Measurements from ENCODE around the gene PNMA1.

Gene PNMA1

GRCh38 chr14:73757381-73757780 lies 43.2 kb upstream of the PNMA1 start:
- Histone ChIP-seq H3K36me3 (ENCODE audit: control insufficient read depth, low read depth, low read length) (no peaks in the 10 kb centered on the region), H3K27ac (ENCODE audit: low read length) (no peak overlapping the region), H3K9me3 (ENCODE audit: control insufficient read depth, low read depth, low read length) (no peaks in the 10 kb centered on the region), H3K9ac (ENCODE audit: low read length) (no peak overlapping the region), H3K27me3 (ENCODE audit: control insufficient read depth, insufficient read depth, low read length) (peaks cover 26% of the 10 kb centered on the region), H3K4me3 (ENCODE audit: low read length) (no peak overlapping the region), H3K4me1 (ENCODE audit: control insufficient read depth, low read depth, low read length) (peaks cover 23% of the 10 kb centered on the region)

GRCh38 chr14:73755434-73756014 lies 41.3 kb upstream of the PNMA1 start:
- Histone ChIP-seq H3K9ac (ENCODE audit: low read length) (no peak overlapping the region), H3K4me3 (ENCODE audit: low read length) (no peak overlapping the region), H3K27ac (ENCODE audit: low read length) (no peak overlapping the region)

GRCh38 chr14:73754911-73755360 lies 40.8 kb upstream of the PNMA1 start:
- Histone ChIP-seq H3K36me3 (ENCODE audit: control insufficient read depth, low read depth, low read length) (no peaks in the 10 kb centered on the region), H3K4me1 (ENCODE audit: control insufficient read depth, low read depth, low read length) (peaks cover 2% of the 10 kb centered on the region), H3K9me3 (ENCODE audit: control insufficient read depth, low read depth, low read length) (no peaks in the 10 kb centered on the region), H3K9ac (ENCODE audit: low read length) (no peak overlapping the region), H3K27ac (ENCODE audit: low read length) (no peak overlapping the region), H3K4me3 (ENCODE audit: low read length) (no peak overlapping the region), H3K27me3 (ENCODE audit: control insufficient read depth, insufficient read depth, low read length) (peaks cover 13% of the 10 kb centered on the region)

More at GRCh38 chr14:73755434-73756014, 41.3 kb upstream of the PNMA1 start:
- H3K36me3 ChIP-seq (ENCODE audit: control insufficient read depth, low read depth, low read length), result no peaks in the 10 kb centered on the region
- peaks cover 14% of the 10 kb centered on the region for H3K27me3 ChIP-seq (ENCODE audit: control insufficient read depth, insufficient read depth, low read length)
- peaks cover 5% of the 10 kb centered on the region for H3K4me1 ChIP-seq (ENCODE audit: control insufficient read depth, low read depth, low read length)
- H3K9me3 ChIP-seq (ENCODE audit: control insufficient read depth, low read depth, low read length), result no peaks in the 10 kb centered on the region

- Histone ChIP-seq H3K36me3 (ENCODE audit: control insufficient read depth, low read depth, low read length) (no peaks in the 10 kb centered on the region), H3K27me3 (ENCODE audit: control insufficient read depth, insufficient read depth, low read length) (peaks cover 12% of the 10 kb centered on the region), H3K9ac (ENCODE audit: low read length) (no peak overlapping the region), H3K9me3 (ENCODE audit: control insufficient read depth, low read depth, low read length) (no peaks in the 10 kb centered on the region), H3K27ac (ENCODE audit: low read length) (no peak overlapping the region), H3K4me3 (ENCODE audit: low read length) (no peak overlapping the region), H3K4me1 (ENCODE audit: control insufficient read depth, low read depth, low read length) (peaks cover 2% of the 10 kb centered on the region)
These were observed 40.0 kb upstream of the PNMA1 start for GRCh38 chr14:73753887-73754795.

- Histone ChIP-seq H3K9ac (ENCODE audit: low read length) (no peak overlapping the region), H3K9me3 (ENCODE audit: control insufficient read depth, low read depth, low read length) (no peaks in the 10 kb centered on the region), H3K27ac (ENCODE audit: low read length) (no peak overlapping the region), H3K27me3 (ENCODE audit: control insufficient read depth, insufficient read depth, low read length) (peaks cover 4% of the 10 kb centered on the region), H3K4me1 (ENCODE audit: control insufficient read depth, low read depth, low read length) (peaks cover 2% of the 10 kb centered on the region), H3K4me3 (ENCODE audit: low read length) (no peak overlapping the region), H3K36me3 (ENCODE audit: control insufficient read depth, low read depth, low read length) (no peaks in the 10 kb centered on the region)
These were observed 39.1 kb upstream of the PNMA1 start for GRCh38 chr14:73753124-73753886.

GRCh38 chr14:73752297-73752992 lies 38.3 kb upstream of the PNMA1 start:
- no peak overlapping the region for H3K9ac ChIP-seq (ENCODE audit: low read length)
- H3K9me3 ChIP-seq (ENCODE audit: control insufficient read depth, low read depth, low read length), result no peaks in the 10 kb centered on the region
- H3K4me3 ChIP-seq (ENCODE audit: low read length), result no peak overlapping the region
- no peak overlapping the region for H3K27ac ChIP-seq (ENCODE audit: low read length)
- H3K27me3 ChIP-seq (ENCODE audit: control insufficient read depth, insufficient read depth, low read length), result no peaks in the 10 kb centered on the region
- H3K36me3 ChIP-seq (ENCODE audit: control insufficient read depth, low read depth, low read length), result no peaks in the 10 kb centered on the region
- peaks cover 3% of the 10 kb centered on the region for H3K4me1 ChIP-seq (ENCODE audit: control insufficient read depth, low read depth, low read length)

GRCh38 chr14:73751157-73751691 lies 37.0 kb upstream of the PNMA1 start:
- H3K27me3 ChIP-seq (ENCODE audit: control insufficient read depth, insufficient read depth, low read length), result no peaks in the 10 kb centered on the region
- no peak overlapping the region for H3K27ac ChIP-seq (ENCODE audit: low read length)
- no peaks in the 10 kb centered on the region for H3K9me3 ChIP-seq (ENCODE audit: control insufficient read depth, low read depth, low read length)
- no peak overlapping the region for H3K9ac ChIP-seq (ENCODE audit: low read length)
- H3K36me3 ChIP-seq (ENCODE audit: control insufficient read depth, low read depth, low read length), result no peaks in the 10 kb centered on the region
- no peak overlapping the region for H3K4me3 ChIP-seq (ENCODE audit: low read length)
- H3K4me1 ChIP-seq (ENCODE audit: control insufficient read depth, low read depth, low read length), result peaks cover 12% of the 10 kb centered on the region

- Histone ChIP-seq H3K9me3 (ENCODE audit: control insufficient read depth, low read depth, low read length) (no peaks in the 10 kb centered on the region), H3K4me1 (ENCODE audit: control insufficient read depth, low read depth, low read length) (peaks cover 17% of the 10 kb centered on the region), H3K4me3 (ENCODE audit: low read length) (no peak overlapping the region), H3K36me3 (ENCODE audit: control insufficient read depth, low read depth, low read length) (no peaks in the 10 kb centered on the region), H3K9ac (ENCODE audit: low read length) (no peak overlapping the region), H3K27me3 (ENCODE audit: control insufficient read depth, insufficient read depth, low read length) (no peaks in the 10 kb centered on the region), H3K27ac (ENCODE audit: low read length) (no peak overlapping the region)
These were observed 36.3 kb upstream of the PNMA1 start for GRCh38 chr14:73750531-73750901.

- Histone ChIP-seq H3K9me3 (ENCODE audit: control insufficient read depth, low read depth, low read length) (no peaks in the 10 kb centered on the region), H3K36me3 (ENCODE audit: control insufficient read depth, low read depth, low read length) (no peaks in the 10 kb centered on the region), H3K27me3 (ENCODE audit: control insufficient read depth, insufficient read depth, low read length) (no peaks in the 10 kb centered on the region), H3K9ac (ENCODE audit: low read length) (no peak overlapping the region), H3K4me3 (ENCODE audit: low read length) (no peak overlapping the region), H3K27ac (ENCODE audit: low read length) (no peak overlapping the region), H3K4me1 (ENCODE audit: control insufficient read depth, low read depth, low read length) (peaks cover 17% of the 10 kb centered on the region)
These were observed 35.7 kb upstream of the PNMA1 start for GRCh38 chr14:73749706-73750530.

- Histone ChIP-seq H3K27me3 (ENCODE audit: control insufficient read depth, insufficient read depth, low read length) (no peaks in the 10 kb centered on the region), H3K36me3 (ENCODE audit: control insufficient read depth, low read depth, low read length) (no peaks in the 10 kb centered on the region), H3K9me3 (ENCODE audit: control insufficient read depth, low read depth, low read length) (no peaks in the 10 kb centered on the region), H3K4me3 (ENCODE audit: low read length) (no peak overlapping the region), H3K27ac (ENCODE audit: low read length) (no peak overlapping the region), H3K9ac (ENCODE audit: low read length) (no peak overlapping the region), H3K4me1 (ENCODE audit: control insufficient read depth, low read depth, low read length) (peaks cover 17% of the 10 kb centered on the region)
These were observed 34.7 kb upstream of the PNMA1 start for GRCh38 chr14:73748858-73749357.

All from iPS-18a (cell line).